K562 (cell line): ENCODE data around the gene PYM1. TPM values are rescaled to one million over a fixed set of nuclear protein-coding genes. Genes with fewer than 3 reads are reported as not detected.

Experiments
- ATAC-seq: fragments of 200-7000 bp; cut with Tn5 transposase; 3 replicates; pipeline ENCODE4 v1.9.1; 2020; ENCODE audit warnings: moderate library complexity
- BruUV-seq: library from RNA; stranded (reverse); fragments of 400-500 nt; replicated peaks from 2 replicates; lab custom pipeline; 2021; lab: Mats Ljungman, UMichigan
- CTCF ChIA-PET: fragments of 300-600 bp; formaldehyde crosslinking; extraction: SDS; loops from one replicate; lab custom pipeline; 2021; ENCODE audit warnings: low intra/inter-chr PET ratio; lab: Yijun Ruan, JAX
- POLR2A ChIA-PET: fragments of 300-600, 350-650 bp; sonication (Branson Sonifier 250); formaldehyde crosslinking; extraction: SDS; loops from one replicate; lab custom pipeline; 2021; ENCODE audit warnings: antibody characterized with exemption, inconsistent platforms; lab: Yijun Ruan, JAX
- DNase-seq, 4 experiments: peaks; one replicate each; pipeline versions ENCODE4 v3.0.0 to v3.0.0-alpha.2; 2011 to 2018; ENCODE audit warnings: low spot score in 3 of 4, mixed read lengths in 3 of 4; ENCODE audit errors: extremely low read depth in 1 of 4
- FAIRE-seq: peaks from 2 replicates; lab custom pipeline; 2011; peaks lifted over from hg19 to GRCh38; lab: Jason Lieb, UNC
- H2AFZ ChIP-seq: 2 replicates; pipeline ENCODE4 v1.6.0; 2011; ENCODE audit warnings: low read depth, low read length, control low read depth, inconsistent platforms
- H3K27ac ChIP-seq: fragments of 200-600 bp; 3 replicates; pipeline ENCODE4 v1.8.0; 2011; ENCODE audit warnings: low read depth, mild to moderate bottlenecking, control low read depth, inconsistent platforms, low read length, moderate library complexity, mixed read lengths; ENCODE audit errors: extremely low read depth
- H3K27me3 ChIP-seq, 2 experiments: fragments of 300-600 bp in 1 of 2; 2 replicates in 1 of 2; 3 replicates in 1 of 2; pipeline versions ENCODE4 v1.6.0 to v1.8.0; 2011; ENCODE audit warnings: inconsistent platforms in 2 of 2, low read length in 2 of 2, mild to moderate bottlenecking in 1 of 2, mixed read lengths in 1 of 2, moderate library complexity in 1 of 2; ENCODE audit not compliant: control insufficient read depth in 2 of 2, insufficient read depth in 2 of 2
- H3K36me3 ChIP-seq: fragments of 300-600 bp; 3 replicates; pipeline ENCODE4 v1.8.0; 2011; ENCODE audit warnings: mild to moderate bottlenecking, low read length, inconsistent platforms; ENCODE audit not compliant: control insufficient read depth, insufficient read depth
- H3K4me1 ChIP-seq, 2 experiments: fragments of 200-600 bp in 1 of 2; replicated peaks in 1 of 2; 2 replicates in 1 of 2; 3 replicates in 1 of 2; pipeline versions ENCODE4 v1.5.1 to v1.8.0; 2011; ENCODE audit warnings: inconsistent platforms in 2 of 2, low read length in 2 of 2, mild to moderate bottlenecking in 1 of 2, mixed read lengths in 1 of 2, moderate library complexity in 1 of 2; ENCODE audit not compliant: control insufficient read depth in 2 of 2, insufficient read depth in 2 of 2
- H3K4me2 ChIP-seq: 2 replicates; pipeline ENCODE4 v1.6.1; 2011; ENCODE audit warnings: low read length, control low read depth, inconsistent platforms, mixed read lengths; ENCODE audit not compliant: insufficient read depth
- H3K4me3 ChIP-seq: fragments of 200-600 bp; sonication (generic), shearing (Covaris generic); 2 replicates; pipeline ENCODE4 v1.5.1; 2016; ENCODE audit warnings: control low read depth, inconsistent platforms
- H3K79me2 ChIP-seq: fragments of 200-600 bp; 3 replicates; pipeline ENCODE4 v1.8.0; 2011; ENCODE audit warnings: low read length, inconsistent platforms; ENCODE audit not compliant: control insufficient read depth, insufficient read depth
- H3K9ac ChIP-seq, 2 experiments: 2 replicates each; pipeline versions ENCODE4 v1.6.0 to v1.6.1; 2011; ENCODE audit warnings: low read depth in 2 of 2, low read length in 2 of 2, control low read depth in 1 of 2, inconsistent platforms in 1 of 2, mild to moderate bottlenecking in 1 of 2, mixed read lengths in 1 of 2; ENCODE audit not compliant: insufficient read depth in 1 of 2
- H3K9me1 ChIP-seq: one replicate; pipeline ENCODE4 v1.6.0; 2011; ENCODE audit warnings: inconsistent platforms, mild to moderate bottlenecking, low read length, moderate library complexity; ENCODE audit not compliant: control insufficient read depth, insufficient read depth
- H3K9me3 ChIP-seq: replicated peaks from 2 replicates; pipeline ENCODE4 v1.5.1; 2011; ENCODE audit warnings: low read depth, low read length, inconsistent platforms; ENCODE audit not compliant: control insufficient read depth, insufficient read depth
- H4K20me1 ChIP-seq: replicated peaks from 2 replicates; pipeline ENCODE4 v1.6.1; 2011; ENCODE audit warnings: low read length, inconsistent platforms, mixed read lengths; ENCODE audit not compliant: control insufficient read depth, insufficient read depth
- BRD9 ChIP-seq: fragments of 450-650 bp; IDR thresholded peaks from 2 replicates; pipeline ENCODE4 v1.6.1; 2018; ENCODE audit warnings: low read depth; ENCODE audit not compliant: partially characterized antibody
- FOXM1 ChIP-seq, 2 experiments: fragments of 450-650 bp in 1 of 2; sonication (generic) in 1 of 2; formaldehyde crosslinking in 1 of 2; IDR thresholded peaks; 2 replicates each; pipeline versions ENCODE4 v1.6.1 to v1.9.0; 2017 to 2022; ENCODE audit warnings: low read depth in 2 of 2, mild to moderate bottlenecking in 2 of 2, missing genetic modification reagents in 1 of 2, moderate library complexity in 1 of 2
- FUS ChIP-seq: fragments of 200-400 bp; formaldehyde crosslinking; optimal IDR thresholded peaks from 2 replicates; pipeline ENCODE3; 2017; ENCODE audit warnings: low read depth, low read length
- GATAD2B ChIP-seq: fragments of 450-650 bp; IDR thresholded peaks from 2 replicates; pipeline ENCODE4 v1.6.1; 2017; ENCODE audit warnings: mild to moderate bottlenecking, borderline replicate concordance
- HMGN3 ChIP-seq: IDR thresholded peaks from 2 replicates; pipeline ENCODE4 v1.6.1; 2011; ENCODE audit warnings: borderline replicate concordance, low read depth, mild to moderate bottlenecking, mixed read lengths, low read length; ENCODE audit not compliant: insufficient read length; ENCODE audit errors: extremely low read depth
- HNRNPH1 ChIP-seq: fragments of 200-400 bp; formaldehyde crosslinking; optimal IDR thresholded peaks from 2 replicates; pipeline ENCODE3; 2017; ENCODE audit warnings: low read depth, mild to moderate bottlenecking, low read length, moderate library complexity
- NR2C1 ChIP-seq, 2 experiments: fragments of 450-650 bp; IDR thresholded peaks; 2 replicates each; pipeline ENCODE4 v1.6.1; 2017; ENCODE audit warnings: mild to moderate bottlenecking in 2 of 2, antibody characterized with exemption in 1 of 2, inconsistent platforms in 1 of 2, missing compliant biosample characterization in 1 of 2, missing genetic modification characterization in 1 of 2
- NR2C2 ChIP-seq, 2 experiments: fragments of 200-800 bp in 1 of 2; sonication (Bioruptor generic) in 1 of 2; sonication (generic) in 1 of 2; formaldehyde crosslinking in 1 of 2; IDR thresholded peaks; 2 replicates each; pipeline versions ENCODE4 v1.6.1 to v1.8.0; 2016 to 2022; ENCODE audit warnings: mild to moderate bottlenecking in 1 of 2, missing compliant biosample characterization in 1 of 2, missing genetic modification characterization in 1 of 2, missing genetic modification reagents in 1 of 2
- RFX5 ChIP-seq: IDR thresholded peaks from 2 replicates; pipeline ENCODE4 v1.6.1; 2011; ENCODE audit warnings: low read depth, mild to moderate bottlenecking, improper control_type of control experiment, low read length
- SETDB1 ChIP-seq: IDR thresholded peaks from one replicate; pipeline ENCODE4 v1.6.1; 2012; ENCODE audit warnings: low read length, control low read depth, inconsistent platforms
- SMAD4 ChIP-seq: fragments of 250-450 bp; sonication (Bioruptor Pico); conservative IDR thresholded peaks from 2 replicates; pipeline ENCODE4 v1.8.0; 2021; ENCODE audit warnings: inconsistent platforms, mild to moderate bottlenecking, moderate library complexity
- ZNF274 ChIP-seq: IDR thresholded peaks from 2 replicates; pipeline ENCODE4 v1.6.1; 2011; ENCODE audit warnings: low read depth, mild to moderate bottlenecking, low read length, moderate library complexity, borderline replicate concordance
- WGBS: fragments of 100-300 bp; shearing (Covaris generic); methylation state at CpG from one replicate; pipeline ENCODE4 v1.1.6; 2016; ENCODE audit warnings: low coverage, mixed read lengths; ENCODE audit not compliant: insufficient coverage; ENCODE audit errors: missing lambda C conversion rate; 5-methylcytosine and 5-hydroxymethylcytosine counted together
- in situ Hi-C: fragments of 300-500 bp; cut with MboI; formaldehyde crosslinking; loops from 4 replicates; pipeline ENCODE4 v1.15.0; 2018; ENCODE audit warnings: inconsistent platforms, mixed read lengths
- intact Hi-C: fragments of 100-400 bp; cut with micrococcal nuclease; formaldehyde crosslinking; loops from 2 replicates; pipeline ENCODE4 v1.14.2; 2022
- polyA plus RNA-seq, 8 experiments: library from polyadenylated mRNA; depleted of rRNA in 4 of 8; stranded (reverse) in 5 of 8; unstranded in 3 of 8; fragments of >200 nt; fragmentation: Nextera tagmentation in 2 of 8; fragmentation: Illumina TruSeq in 1 of 8; extraction: Ambion mirVana in 2 of 8; extraction: Trizol in 1 of 8; gene quantifications; 2 replicates each; pipeline versions ENCODE4 v1.2.1 to v1.2.3, GENCODE V29; 2011 to 2014; ENCODE audit warnings: inconsistent platforms in 1 of 8, missing spikeins in 1 of 8
- total RNA-seq, 7 experiments: library from RNA; depleted of rRNA in 6 of 7; stranded (reverse); fragments of >200 nt in 6 of 7; fragmentation: Illumina TruSeq in 2 of 7; extraction: Trizol in 2 of 7; gene quantifications; 2 replicates each; pipeline versions ENCODE4 v1.2.1 to v1.2.3, GENCODE V29; 2011 to 2021; ENCODE audit warnings: low replicate concordance in 1 of 7
- TF ChIP-seq, protein P1 (sequence below): fragments of 450-650 bp; IDR thresholded peaks from 2 replicates; pipeline ENCODE4 v1.6.1; 2017; ENCODE audit warnings: antibody characterized with exemption
- TF ChIP-seq, protein P2 (sequence below): sonication (generic); formaldehyde crosslinking; IDR thresholded peaks from 2 replicates; pipeline ENCODE4 v1.8.1; 2023; ENCODE audit warnings: mild to moderate bottlenecking, missing genetic modification reagents

The PYM1 gene
- total and polyA plus RNA-seq, 9 of the 15 experiments (the other 6 are each of a cell fraction or from before 2014, with no cell fraction given) = 29.0 to 51.3 (median 34.1) TPM

DNA sequence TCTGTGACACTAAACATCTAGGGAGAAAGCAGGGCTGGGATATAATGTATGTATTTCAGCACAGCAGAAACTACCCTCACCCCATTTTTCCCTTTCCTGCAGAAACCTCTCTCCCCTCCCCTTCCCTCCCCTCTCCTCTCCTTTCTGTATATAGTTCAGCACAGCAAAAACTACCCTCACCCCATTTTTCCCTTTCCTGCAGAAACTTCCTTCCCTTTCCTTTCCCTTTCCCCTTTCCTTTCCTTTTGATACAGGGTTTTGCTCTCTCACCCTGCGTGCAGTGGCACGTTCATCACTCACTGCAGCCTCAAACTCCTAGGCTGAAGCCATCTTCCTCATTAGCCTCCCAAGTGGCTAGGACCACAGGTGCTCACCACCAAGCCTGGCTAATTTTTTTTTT lies 36.1 kb upstream of the PYM1 start (continued):
- TF ChIP-seq, protein P1, sequence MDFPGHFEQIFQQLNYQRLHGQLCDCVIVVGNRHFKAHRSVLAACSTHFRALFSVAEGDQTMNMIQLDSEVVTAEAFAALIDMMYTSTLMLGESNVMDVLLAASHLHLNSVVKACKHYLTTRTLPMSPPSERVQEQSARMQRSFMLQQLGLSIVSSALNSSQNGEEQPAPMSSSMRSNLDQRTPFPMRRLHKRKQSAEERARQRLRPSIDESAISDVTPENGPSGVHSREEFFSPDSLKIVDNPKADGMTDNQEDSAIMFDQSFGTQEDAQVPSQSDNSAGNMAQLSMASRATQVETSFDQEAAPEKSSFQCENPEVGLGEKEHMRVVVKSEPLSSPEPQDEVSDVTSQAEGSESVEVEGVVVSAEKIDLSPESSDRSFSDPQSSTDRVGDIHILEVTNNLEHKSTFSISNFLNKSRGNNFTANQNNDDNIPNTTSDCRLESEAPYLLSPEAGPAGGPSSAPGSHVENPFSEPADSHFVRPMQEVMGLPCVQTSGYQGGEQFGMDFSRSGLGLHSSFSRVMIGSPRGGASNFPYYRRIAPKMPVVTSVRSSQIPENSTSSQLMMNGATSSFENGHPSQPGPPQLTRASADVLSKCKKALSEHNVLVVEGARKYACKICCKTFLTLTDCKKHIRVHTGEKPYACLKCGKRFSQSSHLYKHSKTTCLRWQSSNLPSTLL = no peak
- TF ChIP-seq FOXM1 (IDR thresholded peaks at IDR 0.05; ENCODE audit: low read depth) = no peak
- TF ChIP-seq FOXM1 (CRISPR knock-in tag; IDR thresholded peaks at IDR 0.05; ENCODE audit: low read depth) = no peak
- TF ChIP-seq FUS = no peak
- no peak for TF ChIP-seq RFX5
- no peak for TF ChIP-seq HNRNPH1
- TF ChIP-seq ZNF274 = no peak

DNA sequence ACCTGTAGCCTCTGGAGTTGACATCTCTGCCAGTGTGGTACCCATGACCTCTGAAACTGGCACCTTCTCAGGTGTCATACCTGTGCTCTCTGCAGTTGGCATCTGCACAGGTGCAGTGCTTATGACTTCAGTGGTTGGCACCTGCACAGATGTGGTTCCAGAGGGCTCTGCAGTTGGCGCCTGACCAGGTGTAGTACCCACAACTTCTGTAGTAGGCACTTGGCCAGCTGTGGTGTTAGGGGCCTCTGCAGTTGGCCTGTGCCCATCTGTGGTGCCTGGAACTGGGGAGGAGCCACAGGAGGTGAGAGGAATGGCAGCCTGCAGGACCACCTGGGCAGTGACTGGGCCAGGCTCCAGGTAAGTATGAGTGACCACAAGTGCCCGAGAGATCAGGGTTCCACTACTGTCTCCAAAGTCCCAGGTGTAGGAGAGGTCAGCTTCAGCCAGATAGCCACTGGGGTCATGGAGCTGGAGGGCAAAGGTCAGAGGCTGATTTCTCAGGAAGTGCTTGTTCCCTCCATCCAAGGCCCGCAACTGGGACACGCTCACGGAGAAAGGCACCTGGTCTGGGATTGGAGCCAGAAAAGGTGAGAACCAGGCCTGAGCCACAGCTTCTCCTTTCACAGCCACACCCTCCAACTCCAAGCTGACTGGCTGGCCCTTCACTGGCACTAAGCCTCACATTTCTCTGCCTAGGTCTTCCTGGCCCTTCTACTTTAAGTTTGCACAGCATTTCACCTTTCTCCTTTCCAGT lies 29.6 kb upstream of the PYM1 start:
- no peak for FAIRE-seq
- Histone ChIP-seq H3K9me1 (no peaks in the 10 kb centered on the region), H2AFZ (0 out of 2 replicates have a peak overlapping the region, but pooled peaks have one; percentile 4), H3K36me3 (no peaks in the 10 kb centered on the region), H3K9ac (no peak overlapping the region)
- in situ Hi-C loops = no loop called here
- TF ChIP-seq NR2C1 (IDR thresholded peaks at IDR 0.05) (peak; percentile 42; the same call in 1 of the 2 replicates), NR2C1 (tag; IDR thresholded peaks at IDR 0.05) (peak; percentile 63), GATAD2B (no peak), HMGN3 (no peak), NR2C2 (CRISPR knock-in tag; IDR thresholded peaks at IDR 0.05) (no peak), NR2C2 (tag; IDR thresholded peaks at IDR 0.05) (0 out of 2 replicates have a peak, but pooled peaks have one; percentile 24), SETDB1 (no peak), FOXM1 (IDR thresholded peaks at IDR 0.05; ENCODE audit: low read depth) (no peak), FOXM1 (CRISPR knock-in tag; IDR thresholded peaks at IDR 0.05; ENCODE audit: low read depth) (no peak), BRD9 (no peak), SMAD4 (no peak)
- TF ChIP-seq, protein P2, sequence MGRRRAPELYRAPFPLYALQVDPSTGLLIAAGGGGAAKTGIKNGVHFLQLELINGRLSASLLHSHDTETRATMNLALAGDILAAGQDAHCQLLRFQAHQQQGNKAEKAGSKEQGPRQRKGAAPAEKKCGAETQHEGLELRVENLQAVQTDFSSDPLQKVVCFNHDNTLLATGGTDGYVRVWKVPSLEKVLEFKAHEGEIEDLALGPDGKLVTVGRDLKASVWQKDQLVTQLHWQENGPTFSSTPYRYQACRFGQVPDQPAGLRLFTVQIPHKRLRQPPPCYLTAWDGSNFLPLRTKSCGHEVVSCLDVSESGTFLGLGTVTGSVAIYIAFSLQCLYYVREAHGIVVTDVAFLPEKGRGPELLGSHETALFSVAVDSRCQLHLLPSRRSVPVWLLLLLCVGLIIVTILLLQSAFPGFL (CRISPR knock-in tag) = no peak
- TF ChIP-seq, all 486 proteins: peak for 2
- Histone ChIP-seq H3K4me1 (peaks cover 7 to 10% of the 10 kb centered on the region in 2 experiments; a peak in 4 of 5 replicates), H3K4me2 (no peak overlapping the region), H3K4me3 (no peak overlapping the region), H3K79me2 (no peaks in the 10 kb centered on the region), H3K27me3 (no peaks in the 10 kb centered on the region), H4K20me1 (no peaks in the 10 kb centered on the region; the same call in 1 of the 2 replicates), H3K27ac (no peak overlapping the region), H3K9me3 (no peaks in the 10 kb centered on the region)
- no peak for ATAC-seq
- ChIA-PET POLR2A (interaction anchor here (0.6 to 2.0 kb wide), 8 partner anchors 11 to 156 kb away, joined by 3 to 6 read pairs (median 3); partner anchors contain the start of gene RAB5B), CTCF (no interaction called here)
- DNase-seq = no peak
- intact Hi-C loops = no loop called here
- no TSS peak for BruUV-seq
- 36% methylated on average over 5 of the region's 5 CpGs for WGBS
